NCI-H2227 treated with DMSO at 0.1 percent for 48 hours (cell line): Measurements from ENCODE around the gene PKP4.
"Not testable (repeated sequence)": the region's sequence is repeated elsewhere in the genome, so short reads cannot be mapped to it uniquely, and the experiment has no call there.

ENCODE experiments used
- DNase-seq: peaks from one replicate; lab custom pipeline; 2025; lab: John Stamatoyannopoulos, UW

PKP4 gene

DNA sequence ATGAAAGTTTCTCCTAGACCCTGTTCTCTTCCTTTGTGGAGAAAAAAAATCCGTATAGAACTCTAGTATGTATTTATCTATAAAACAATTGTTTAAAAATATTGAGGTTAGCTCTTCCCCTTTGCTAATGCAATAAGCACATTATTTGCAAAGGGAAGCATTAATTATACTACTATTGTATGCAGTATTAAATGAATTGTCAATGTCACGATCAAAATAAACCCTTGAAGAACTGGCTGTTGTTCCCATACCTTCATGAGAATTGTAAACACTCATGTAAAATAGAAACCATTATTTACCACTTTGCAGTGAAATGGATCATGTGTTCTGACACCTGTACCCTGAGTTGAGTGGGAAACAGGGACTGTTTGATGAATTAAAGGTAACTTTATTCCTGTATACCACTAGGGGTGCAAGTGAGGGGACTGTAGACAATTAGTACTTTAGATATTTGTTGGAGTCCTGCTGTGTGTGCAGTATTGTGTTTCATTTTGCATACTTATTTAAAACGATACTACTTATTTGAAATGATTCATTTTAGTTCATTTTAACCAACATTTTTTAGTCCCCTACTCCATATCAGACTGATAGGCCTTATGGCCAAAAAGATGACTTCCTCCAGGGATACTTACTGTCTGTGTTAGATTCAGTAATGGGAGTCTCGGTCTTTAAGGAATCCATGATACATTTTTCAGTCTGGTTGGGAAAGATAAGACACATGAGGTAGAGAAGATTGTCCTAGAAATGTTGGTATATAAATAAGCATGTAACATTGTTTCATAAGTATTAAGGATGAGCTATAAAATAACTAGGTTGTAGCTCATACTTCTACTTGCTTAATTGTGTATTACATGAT, 7.9 kb downstream of the PKP4 start:
- no peak for DNase-seq

DNA sequence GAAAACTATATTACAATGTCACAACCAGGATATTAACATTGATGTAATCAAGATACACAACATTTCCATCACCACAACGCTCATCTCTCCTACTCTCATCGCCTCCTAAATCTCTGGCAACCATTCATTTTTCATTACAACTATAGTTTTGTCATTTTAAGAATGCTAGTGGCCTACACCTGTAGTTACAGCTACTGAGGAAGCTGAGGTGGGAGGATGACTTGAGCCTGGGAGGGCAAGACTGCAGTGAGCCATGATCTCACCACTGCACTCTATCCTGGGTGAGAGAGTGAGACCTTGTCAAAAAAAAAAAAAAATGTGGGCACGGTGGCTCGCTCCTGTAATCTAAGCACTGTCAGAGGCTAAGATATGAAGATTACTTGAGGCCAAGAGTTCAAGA, 10.5 kb downstream of the PKP4 start:
- no peak for DNase-seq

DNA sequence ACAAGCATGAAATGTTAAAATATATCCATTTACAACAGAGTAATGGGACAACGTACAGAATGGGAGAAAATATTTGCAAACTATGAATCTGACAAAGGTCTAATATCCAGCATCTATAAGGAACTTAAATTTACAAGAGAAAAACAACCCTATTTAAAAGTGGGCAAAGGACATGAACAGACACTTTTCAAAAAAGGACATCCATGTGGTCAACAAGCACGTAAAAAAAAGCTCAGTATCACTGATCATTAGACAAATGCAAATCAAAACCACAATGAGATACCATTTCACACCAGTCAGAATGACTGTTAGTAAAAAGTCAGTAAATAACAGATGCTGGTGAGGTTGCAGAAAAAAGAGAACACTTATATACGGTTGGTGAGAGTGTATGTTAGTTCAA, 16.1 kb downstream of the PKP4 start:
- DNase-seq = not testable (repeated sequence)

DNA sequence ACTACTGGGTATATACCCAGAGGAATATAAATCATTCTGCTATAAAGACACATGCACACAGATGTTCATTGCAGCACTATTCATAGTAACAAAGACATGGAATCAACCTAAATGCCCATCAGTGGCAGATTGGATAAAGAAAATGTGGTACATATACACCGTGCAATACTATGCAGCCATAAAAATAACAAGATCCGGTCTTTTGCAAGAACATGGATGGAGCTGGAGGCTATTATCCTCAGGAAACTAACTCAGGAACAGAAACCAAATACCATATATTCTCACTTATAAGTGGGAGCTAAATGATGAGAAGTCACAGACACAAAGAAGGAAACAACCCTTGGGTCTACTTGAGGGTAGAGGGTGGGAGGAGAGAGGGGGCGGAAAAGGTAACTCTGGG, 16.5 kb downstream of the PKP4 start:
- DNase-seq = not testable (repeated sequence)

DNA sequence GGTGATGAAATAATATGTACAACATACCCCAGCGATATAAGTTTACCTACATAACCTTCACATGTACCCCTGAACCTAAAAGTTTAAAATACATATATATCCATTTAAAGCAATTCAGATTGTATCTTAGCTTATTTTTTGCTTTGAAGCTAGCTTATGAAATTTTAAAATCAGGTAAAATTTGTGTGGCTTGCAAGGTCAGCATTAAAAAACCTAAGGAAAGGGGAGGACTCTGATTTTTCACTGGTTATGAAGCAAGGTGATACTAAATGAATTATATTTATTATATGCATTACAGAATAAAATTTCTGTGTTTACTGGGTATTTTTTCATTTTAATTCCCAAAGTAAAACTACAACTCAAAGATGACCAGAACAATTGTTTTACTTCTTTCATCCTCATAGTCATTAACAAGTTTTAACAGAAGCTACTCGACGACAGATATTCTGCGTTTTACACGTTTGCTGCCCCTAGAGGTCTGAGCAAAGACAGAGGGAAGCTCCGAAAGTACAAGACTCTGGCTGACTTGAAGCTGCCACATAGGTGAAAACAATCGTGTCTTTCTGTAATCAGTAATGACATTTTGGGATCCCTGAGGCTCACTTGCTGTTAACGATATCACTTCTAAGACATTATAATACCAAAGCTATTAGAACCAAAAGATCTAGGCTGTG, 17.1 kb downstream of the PKP4 start:
- no peak for DNase-seq

DNA sequence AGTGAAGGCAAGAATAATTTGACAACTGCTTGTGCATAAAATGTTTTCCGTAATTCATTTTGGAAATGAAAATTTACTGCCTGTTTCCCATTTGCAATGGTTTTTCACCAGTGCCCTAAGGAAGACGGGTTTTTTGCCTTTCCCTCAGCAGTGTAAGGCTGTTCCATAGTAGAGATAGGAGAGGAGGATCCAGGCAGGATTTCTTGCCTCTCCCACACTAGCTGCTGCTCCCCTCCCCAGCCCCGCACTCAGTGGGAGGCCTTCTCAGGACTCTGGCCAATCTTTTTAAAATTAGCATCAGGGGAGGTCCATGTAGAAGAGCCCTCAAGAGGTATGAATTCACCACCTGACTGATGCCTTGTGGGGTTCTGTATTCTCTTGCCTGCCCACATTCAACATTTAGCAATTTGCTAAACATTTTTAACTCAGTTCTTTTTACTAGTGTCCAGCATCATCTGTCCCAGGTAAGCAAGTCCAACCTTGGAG, 17.8 kb downstream of the PKP4 start:
- not testable (repeated sequence) for DNase-seq

DNA sequence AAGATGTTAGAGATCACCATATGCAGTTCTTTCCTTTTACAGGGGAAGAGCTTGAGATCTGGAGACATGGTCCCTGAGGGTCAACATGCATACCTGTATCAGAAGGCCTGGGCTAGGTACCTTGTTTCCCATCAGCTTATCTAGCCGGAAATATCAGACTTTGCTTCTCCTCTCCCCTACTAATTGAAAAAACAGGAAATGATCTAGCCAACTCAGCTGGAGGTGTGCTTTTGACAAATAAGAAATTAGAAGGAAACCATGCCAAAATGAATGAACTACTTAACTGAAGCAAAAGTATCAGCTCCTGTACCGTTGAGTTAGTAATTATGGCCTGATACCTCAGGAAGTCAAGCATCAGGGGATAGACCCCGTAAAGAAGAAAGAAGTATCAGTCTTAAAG, 20.4 kb downstream of the PKP4 start:
- no peak for DNase-seq

DNA sequence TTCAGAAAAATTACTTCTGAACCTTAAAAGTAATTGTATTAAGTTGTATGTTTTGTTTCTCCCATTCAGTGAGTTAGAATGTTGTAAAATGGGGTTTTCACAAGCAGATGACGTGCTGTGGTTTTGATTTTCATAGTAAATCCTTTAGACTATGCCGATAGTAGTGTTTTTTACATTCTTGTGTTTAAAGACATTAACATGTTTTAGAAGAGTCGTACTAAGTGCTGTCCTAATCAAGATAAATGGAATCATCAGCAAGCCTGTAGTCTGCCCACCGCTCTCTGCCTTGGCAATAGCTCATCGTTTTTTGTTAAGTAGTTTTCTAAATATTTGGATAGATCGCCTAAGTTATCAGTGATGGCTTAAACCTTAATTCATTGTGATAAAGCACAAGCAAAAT, 21.5 kb downstream of the PKP4 start:
- no peak for DNase-seq

DNA sequence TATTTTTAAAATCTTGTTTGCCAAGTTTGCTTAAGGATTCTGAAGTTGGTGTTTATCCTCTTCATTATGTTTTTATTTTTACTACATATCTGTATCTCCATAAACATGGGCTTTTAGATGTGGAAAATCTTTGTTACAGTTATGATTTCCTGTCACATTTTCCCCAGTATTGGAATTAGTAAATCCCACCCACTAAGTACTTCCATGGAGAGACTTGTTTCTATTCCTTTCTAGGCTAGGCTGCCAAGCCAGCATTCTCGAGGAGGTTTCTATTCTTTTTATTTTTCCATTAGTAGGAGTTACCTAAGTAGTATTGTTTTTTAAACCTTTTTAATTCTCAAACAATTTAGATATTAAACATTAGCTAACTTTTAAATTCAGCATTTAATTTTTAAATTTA, 22.1 kb downstream of the PKP4 start:
- DNase-seq = no peak

DNA sequence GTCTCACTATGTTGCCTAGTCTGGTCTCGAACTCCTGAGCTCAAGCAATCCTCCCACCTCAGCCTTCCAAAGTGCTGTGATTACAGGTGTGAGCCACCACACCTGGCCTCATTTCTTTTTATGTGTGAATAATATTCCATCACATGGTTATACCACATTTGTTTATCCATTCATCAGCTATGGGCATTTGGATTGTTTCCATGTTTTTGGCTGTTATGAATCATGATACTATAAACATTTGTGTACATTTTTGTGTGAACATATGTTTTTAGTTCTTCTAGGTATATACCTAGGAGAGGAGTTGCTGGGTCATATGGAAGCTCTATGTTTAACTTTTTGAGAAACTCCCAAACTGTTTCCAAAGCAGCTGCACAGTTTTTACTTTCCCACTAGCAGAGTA, 24.4 kb downstream of the PKP4 start:
- no peak for DNase-seq

DNA sequence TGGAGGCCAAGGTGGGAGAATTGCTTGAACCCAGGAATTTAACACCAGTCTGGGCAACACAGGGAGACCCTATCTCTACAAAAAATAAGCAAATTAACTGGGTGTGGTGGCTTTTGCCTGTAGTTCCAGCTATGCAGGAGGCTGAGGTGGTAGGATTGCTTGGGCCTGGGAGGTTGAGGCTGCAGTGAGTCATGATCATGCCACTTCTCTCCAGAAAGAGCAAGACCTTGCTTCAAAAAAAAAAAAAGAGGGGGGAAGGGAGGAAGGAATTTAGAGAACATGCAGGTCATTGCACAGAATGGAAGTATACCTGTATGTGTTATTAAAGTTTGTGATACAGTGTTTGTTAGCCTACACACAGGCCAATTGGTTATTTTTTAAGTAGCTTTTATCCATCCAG, 25.8 kb downstream of the PKP4 start:
- no peak for DNase-seq

DNA sequence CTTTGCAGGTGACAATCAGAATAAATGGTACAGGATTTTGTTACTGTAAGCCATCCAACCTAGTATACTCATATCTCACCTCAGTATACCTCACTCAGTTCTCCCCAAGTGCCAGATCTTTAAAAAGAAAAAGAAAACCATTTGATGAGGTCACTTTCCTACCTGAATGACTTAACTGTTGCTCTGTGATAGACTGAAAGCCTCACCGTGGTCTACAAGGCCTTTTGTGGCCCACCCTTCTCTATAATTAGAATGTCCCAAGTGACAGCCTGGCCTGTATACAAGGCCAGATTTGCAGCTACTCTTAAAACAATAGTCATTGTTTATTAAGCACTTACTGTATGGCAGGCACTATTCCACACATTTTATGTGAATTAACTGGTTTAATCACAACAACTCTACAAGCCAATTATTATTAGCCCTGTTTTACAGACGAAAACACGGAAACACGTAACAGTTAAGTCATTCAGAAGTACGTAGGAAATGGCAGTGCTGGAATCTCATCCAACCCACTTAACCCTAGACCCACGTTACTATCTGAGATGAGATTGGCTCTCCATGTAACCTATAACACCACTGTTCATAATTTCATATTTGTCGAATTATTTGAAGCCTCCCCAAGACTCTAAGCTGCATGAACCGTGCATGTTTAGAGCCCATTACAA, 28.3 kb downstream of the PKP4 start:
- DNase-seq = no peak

DNA sequence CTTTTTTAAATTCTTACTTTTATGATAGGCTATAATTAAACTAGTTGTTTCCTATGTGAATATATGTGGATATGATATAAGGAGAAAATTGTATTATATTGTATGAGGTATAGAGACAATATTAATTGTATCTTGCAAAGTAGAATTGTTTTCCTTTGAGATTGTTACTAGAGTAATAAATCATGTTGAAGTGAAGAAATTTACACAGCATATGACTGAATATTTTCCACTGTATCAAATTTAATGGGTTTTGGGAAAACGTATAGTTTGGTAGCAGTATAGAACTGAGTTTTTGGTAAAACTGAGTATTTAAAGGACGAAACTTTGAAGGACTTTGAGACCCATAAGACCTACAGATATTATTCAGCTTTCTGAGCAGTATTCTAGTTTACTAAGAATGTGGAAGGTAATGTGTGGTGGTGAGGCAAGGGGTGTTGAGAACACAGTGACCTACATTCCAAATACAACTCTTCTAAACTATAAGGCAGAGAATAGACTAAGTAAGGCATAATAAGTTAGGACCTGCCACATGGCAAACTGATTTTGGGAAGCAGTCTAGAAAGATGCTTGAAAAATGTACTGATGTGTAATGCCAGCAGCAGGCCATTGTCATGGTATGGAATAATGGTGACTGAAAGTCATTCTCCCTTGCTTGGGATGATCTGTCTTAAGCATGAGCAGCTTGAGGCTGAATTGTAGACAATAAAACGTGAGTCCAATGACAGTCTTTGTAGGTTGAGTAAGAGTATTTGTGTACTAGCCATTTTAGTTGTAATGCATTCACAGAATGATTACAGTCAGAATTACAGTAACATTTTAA, 29.6 kb downstream of the PKP4 start:
- no peak for DNase-seq

DNA sequence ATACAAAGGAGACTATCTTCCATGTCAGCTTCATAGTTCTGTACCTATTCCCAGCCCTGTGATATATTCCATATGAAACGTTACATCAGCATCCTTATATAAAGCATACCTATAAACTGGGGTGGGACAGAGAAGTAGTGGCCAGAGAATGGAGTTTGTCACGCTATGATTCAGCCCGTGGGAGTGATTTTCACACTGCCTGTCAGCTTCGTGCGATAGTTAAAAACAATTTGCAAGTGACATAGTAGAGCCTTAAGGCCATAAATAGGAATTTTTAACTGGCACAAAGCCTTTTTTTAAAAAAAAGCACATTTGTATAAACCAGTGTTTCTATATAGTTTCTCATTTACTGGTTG, 30.2 kb downstream of the PKP4 start:
- DNase-seq = no peak

DNA sequence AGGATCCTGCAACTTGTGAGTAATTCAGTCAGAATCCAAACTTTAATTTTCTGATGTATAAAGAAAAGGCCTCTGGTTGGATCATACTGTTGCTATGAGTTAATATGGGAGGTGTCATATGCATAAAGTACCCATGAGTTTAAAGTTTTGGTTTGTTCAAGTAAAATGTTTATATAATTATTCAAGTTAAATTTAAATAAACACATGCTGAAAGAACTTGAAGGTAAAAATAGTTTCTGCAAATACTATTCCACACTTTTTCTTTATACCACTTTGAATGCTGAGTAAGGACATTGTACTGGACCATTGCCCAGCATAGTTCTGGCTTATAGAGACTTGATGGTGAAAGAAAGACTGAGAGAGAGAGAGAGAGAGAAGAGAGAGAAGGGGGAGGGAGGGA, 30.7 kb downstream of the PKP4 start:
- no peak for DNase-seq

DNA sequence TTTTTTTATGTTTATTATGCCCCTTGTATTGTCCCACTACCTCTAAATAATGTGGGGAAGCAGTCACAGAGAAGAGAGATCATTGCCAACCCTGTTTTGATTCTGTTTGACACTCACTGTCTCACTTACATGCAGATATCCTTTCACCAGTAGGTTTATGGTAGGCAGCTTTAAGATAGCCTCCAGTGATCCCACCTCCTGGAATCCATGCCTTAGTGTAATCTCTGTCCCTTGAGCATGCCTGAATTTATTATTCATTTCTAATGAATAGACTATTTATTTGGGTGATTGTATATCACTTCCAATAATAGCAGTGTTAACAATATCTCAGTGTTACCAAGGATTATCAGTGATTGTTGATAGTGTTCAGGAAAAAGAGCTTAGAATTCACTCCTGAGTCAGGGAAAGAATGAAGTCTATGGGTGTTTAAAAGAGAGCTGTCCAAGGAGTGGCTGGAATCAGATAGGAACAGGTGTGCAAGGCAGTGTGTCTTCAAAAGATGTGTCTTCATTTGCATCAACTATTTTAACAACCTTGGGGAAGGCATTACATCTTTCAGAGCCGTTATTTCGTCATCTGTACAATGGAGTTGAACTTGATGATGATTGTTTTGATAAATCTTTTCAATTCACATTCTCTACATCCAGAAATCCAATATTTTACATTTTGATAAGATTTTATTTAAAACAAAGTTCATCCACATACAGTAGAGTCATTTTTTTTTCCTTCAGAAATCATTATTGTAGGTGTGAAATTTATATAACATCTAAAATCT, 31.9 kb downstream of the PKP4 start:
- no peak for DNase-seq

DNA sequence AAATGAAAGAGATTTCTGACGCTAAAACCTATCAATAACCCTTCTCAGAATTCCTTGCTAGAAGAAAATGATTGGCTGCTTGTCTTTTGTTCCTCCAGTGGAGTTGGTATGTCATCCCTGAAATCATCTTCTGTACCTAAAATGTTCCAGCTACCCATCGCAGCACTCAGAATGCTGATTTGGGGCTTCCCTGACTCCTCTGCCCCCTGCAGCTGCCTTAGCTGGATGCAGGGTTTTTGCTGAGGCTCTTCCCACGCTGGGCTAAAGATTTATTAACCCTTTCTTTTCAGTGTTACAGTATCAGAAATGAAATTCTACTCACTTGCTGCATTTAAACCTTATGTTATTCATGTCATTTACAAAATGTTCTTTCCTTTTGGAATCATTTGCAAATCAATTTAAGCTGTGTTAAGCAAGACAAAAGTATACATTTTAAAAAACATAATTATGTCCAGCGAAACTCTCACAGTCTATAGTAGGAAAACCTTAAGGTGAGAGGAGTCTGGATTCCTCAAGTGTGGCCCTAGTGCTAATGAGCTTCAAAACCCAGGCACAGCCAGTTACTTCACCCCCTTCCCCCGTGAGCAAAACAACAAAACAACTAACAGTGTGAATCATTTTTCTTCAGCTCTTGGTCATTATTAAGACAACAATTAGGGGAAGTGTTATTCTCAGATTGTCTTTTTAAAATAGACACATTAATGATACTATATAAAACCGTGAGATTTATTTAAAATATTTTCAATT, 32.8 kb downstream of the PKP4 start:
- no peak for DNase-seq

DNA sequence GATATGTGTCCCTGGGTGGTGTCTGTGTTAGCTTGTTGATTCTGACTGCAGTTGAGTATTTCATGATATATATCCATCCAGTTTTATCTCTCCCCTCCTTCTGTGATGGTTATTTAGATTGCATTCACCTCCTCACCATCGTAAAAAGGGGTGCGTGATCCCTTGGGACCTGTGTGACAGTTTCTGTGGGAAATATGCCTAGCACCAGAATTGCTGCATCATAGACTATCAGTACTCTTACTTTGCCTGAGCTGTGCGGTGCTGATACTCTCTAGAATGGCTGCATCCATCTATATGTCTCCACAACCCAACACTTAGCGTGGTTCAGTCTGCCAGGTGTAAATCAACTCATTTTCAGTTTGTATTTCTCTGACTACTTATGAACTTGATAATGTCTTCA, 34.3 kb downstream of the PKP4 start:
- no peak for DNase-seq

DNA sequence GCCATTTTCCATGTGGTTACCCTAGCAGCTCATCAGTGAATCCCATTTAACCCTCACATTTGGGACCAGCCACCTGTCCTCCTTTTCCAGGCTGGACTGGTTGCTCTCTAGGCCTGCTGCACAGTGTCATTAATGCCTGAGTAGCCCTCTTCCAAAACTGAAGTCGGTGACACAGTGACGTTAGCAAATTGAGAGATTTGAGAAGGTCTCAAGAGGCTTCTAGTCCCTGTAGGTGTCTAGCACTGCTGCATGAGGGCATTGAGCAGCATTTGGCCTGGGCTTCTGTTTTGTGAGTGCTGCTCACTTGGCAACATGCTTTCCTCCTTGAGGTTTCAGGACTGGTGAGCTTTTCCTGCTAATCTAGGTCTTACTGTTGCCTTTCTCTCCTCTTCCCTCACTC, 36.7 kb downstream of the PKP4 start:
- no peak for DNase-seq

DNA sequence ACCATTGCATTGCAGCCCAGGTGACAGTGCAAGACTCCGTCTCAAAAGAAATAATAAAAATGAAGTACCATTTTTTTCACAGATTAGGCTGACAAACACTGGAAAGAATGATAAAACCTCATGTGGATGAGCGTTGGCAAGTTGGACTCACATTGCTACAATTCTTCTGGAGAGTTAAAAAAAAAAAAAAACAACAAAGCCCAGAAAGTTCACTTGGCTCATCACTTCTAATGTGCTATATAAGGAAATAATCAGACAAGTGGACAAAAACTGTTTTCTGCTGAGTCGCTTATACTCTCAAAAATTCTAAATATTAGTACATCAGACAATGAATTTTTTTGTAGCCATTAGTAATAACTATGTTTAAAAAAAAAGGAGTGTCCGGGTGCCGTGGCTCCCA, 38.4 kb downstream of the PKP4 start:
- DNase-seq = no peak

DNA sequence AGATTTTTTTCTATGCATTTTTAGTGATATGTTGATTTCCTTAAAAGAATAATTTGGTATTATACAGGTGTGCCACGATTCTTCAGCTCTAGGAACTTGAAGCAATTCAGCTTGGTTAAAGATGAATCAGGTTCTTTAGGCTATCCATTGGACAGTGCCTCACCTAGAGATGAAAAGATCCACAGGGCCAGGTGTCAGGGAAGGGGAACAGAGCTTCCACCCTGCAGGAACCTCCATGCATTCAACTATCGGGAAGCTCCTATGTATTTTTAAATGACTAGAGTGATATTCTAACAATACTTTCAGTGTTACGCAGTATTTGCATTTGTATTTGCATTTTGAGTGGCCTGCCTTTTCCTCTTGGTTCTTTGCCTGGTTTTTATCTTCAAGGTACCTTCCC, 40.2 kb downstream of the PKP4 start:
- DNase-seq = no peak
